ENCODE results near the gene ATP1B1.

DNA sequence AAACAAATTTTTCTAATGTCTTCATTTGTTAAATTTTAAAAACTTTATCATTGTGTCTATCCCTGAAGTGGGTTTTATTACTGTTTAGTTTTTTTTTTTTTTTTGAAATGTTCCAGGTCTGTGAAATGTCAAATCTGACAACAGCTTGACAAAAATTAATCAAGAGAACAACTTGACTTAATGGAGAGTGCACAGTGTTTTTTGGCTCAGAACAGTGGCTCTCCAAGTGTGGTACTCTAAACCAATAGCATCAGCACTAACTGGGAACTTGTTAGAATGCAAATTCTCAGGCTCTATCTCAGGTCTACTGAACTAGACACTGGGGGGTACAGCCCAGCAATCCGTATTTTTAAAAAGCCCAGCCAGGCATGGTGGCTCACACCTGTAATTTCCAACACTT lies 49.2 kb downstream of the ATP1B1 start:
- TF ChIP-seq POLR2A (IDR thresholded peaks at IDR 0.05), result no peak
- TF ChIP-seq, protein P1, sequence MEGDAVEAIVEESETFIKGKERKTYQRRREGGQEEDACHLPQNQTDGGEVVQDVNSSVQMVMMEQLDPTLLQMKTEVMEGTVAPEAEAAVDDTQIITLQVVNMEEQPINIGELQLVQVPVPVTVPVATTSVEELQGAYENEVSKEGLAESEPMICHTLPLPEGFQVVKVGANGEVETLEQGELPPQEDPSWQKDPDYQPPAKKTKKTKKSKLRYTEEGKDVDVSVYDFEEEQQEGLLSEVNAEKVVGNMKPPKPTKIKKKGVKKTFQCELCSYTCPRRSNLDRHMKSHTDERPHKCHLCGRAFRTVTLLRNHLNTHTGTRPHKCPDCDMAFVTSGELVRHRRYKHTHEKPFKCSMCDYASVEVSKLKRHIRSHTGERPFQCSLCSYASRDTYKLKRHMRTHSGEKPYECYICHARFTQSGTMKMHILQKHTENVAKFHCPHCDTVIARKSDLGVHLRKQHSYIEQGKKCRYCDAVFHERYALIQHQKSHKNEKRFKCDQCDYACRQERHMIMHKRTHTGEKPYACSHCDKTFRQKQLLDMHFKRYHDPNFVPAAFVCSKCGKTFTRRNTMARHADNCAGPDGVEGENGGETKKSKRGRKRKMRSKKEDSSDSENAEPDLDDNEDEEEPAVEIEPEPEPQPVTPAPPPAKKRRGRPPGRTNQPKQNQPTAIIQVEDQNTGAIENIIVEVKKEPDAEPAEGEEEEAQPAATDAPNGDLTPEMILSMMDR (IDR thresholded peaks at IDR 0.05), result no peak
